ENCODE results near the gene CAB39L.

- TF ChIP-seq CTCF (IDR thresholded peaks at IDR 0.05; ENCODE audit: insufficient read depth, low read depth, low read length) (no peak), EZH2 (IDR thresholded peaks at IDR 0.05; ENCODE audit: insufficient read depth, low read length) (no peak)
These were observed 35.9 kb downstream of the CAB39L start for GRCh38 chr13:49407936-49408335.

All from astrocyte (in vitro differentiated cells and primary cell).